ENCODE results near the gene STXBP6.

Gene STXBP6

DNA sequence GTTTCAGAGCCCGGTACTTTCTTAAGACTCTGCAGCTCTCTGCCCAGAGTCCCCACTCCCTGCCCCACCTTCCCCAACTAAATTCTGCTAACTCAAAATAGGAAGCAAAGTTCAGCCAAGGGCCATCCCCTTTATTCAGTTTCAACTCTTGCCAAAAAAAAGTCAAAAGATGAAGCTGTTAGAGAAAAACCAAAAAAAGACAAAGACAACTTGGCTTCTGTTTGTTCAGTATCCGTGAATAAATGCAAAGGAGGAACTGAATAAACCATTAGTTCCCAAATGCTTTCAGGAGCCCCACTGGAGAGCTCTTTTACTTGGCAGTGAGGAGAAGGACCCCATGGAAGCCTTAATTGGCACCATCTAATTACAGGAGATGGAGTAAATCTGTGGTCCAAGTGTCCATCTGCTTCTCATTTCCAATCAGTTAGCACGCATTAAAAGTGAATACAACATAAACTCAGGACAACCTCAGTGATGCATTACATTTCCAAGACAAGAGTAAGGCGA is 260.5 kb downstream of the STXBP6 start (continued):
- TF ChIP-seq, protein P1, sequence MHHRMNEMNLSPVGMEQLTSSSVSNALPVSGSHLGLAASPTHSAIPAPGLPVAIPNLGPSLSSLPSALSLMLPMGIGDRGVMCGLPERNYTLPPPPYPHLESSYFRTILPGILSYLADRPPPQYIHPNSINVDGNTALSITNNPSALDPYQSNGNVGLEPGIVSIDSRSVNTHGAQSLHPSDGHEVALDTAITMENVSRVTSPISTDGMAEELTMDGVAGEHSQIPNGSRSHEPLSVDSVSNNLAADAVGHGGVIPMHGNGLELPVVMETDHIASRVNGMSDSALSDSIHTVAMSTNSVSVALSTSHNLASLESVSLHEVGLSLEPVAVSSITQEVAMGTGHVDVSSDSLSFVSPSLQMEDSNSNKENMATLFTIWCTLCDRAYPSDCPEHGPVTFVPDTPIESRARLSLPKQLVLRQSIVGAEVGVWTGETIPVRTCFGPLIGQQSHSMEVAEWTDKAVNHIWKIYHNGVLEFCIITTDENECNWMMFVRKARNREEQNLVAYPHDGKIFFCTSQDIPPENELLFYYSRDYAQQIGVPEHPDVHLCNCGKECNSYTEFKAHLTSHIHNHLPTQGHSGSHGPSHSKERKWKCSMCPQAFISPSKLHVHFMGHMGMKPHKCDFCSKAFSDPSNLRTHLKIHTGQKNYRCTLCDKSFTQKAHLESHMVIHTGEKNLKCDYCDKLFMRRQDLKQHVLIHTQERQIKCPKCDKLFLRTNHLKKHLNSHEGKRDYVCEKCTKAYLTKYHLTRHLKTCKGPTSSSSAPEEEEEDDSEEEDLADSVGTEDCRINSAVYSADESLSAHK (tag by site-specific recombination; IDR thresholded peaks at IDR 0.05) = no peak

DNA sequence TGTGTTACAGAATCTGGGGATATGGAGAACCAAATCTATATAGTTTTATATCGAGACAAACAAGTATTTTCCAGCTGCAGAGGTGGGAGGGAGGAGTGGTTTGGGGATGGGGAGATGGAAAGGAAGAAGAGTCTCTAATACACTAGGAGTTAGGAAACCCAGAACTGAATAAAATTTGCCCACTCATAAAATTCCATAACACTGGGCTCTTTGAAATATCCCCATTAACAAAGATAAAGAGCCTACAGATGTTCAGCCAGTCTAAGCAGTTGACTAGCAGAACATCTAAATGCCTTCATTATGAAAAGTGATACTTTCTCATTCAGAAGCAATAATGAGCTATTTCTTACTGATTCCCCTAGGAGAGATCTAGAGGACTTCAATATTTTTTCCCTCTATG is 264.2 kb downstream of the STXBP6 start:
- H3K4me1 ChIP-seq (ENCODE audit: control insufficient read depth, insufficient read depth, low read length) = no peaks in the 10 kb centered on the region
- H3K9me3 ChIP-seq (ENCODE audit: control insufficient read depth, insufficient read depth, low read depth, low read length) = no peaks in the 10 kb centered on the region
- ChIA-PET POLR2A (no interaction called here), CTCF (interaction anchor here (0.6 to 2.2 kb wide), 2 partner anchors 20 to 754 kb away, joined by 3 to 7 read pairs; no protein-coding TSS in a partner anchor)
- H3K4me3 ChIP-seq (ENCODE audit: low read depth, low read length) = no peak overlapping the region
- no peak overlapping the region for H3K27ac ChIP-seq (ENCODE audit: extremely low read depth, low read depth, low read length)
- H3K36me3 ChIP-seq (ENCODE audit: control insufficient read depth in 2 of 2, insufficient read depth in 1 of 2, low read length in 2 of 2) = no peaks in the 10 kb centered on the region
- TF ChIP-seq HOXC10 (CRISPR knock-in tag; IDR thresholded peaks at IDR 0.05) (no peak), ZNF335 (tag by site-specific recombination; conservative IDR thresholded peaks at IDR 0.05) (no peak), ZNF677 (tag by site-specific recombination; IDR thresholded peaks at IDR 0.05) (no peak), PRDM1 (tag by site-specific recombination; IDR thresholded peaks at IDR 0.05) (no peak), ZXDB (tag by site-specific recombination; IDR thresholded peaks at IDR 0.05) (no peak), ZNF394 (tag by site-specific recombination; IDR thresholded peaks at IDR 0.05; ENCODE audit: borderline replicate concordance) (no peak), ZNF473 (tag by site-specific recombination; IDR thresholded peaks at IDR 0.05) (no peak), ZNF623 (tag by site-specific recombination; IDR thresholded peaks at IDR 0.05) (no peak), ZSCAN16 (tag by site-specific recombination; IDR thresholded peaks at IDR 0.05) (no peak), ZNF324 (tag by site-specific recombination; IDR thresholded peaks at IDR 0.05) (no peak), RBAK (tag by site-specific recombination; IDR thresholded peaks at IDR 0.05) (no peak), ZIC2 (tag by site-specific recombination; IDR thresholded peaks at IDR 0.05) (no peak), ZNF248 (tag by site-specific recombination; IDR thresholded peaks at IDR 0.05) (no peak), ZNF341 (tag by site-specific recombination; IDR thresholded peaks at IDR 0.05; ENCODE audit: low read depth) (no peak), ZNF777 (tag by site-specific recombination; IDR thresholded peaks at IDR 0.05; ENCODE audit: borderline replicate concordance) (no peak)
- TF ChIP-seq, protein P2, sequence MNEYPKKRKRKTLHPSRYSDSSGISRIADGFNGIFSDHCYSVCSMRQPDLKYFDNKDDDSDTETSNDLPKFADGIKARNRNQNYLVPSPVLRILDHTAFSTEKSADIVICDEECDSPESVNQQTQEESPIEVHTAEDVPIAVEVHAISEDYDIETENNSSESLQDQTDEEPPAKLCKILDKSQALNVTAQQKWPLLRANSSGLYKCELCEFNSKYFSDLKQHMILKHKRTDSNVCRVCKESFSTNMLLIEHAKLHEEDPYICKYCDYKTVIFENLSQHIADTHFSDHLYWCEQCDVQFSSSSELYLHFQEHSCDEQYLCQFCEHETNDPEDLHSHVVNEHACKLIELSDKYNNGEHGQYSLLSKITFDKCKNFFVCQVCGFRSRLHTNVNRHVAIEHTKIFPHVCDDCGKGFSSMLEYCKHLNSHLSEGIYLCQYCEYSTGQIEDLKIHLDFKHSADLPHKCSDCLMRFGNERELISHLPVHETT (tag by site-specific recombination; IDR thresholded peaks at IDR 0.05) = no peak
- TF ChIP-seq, protein P3, sequence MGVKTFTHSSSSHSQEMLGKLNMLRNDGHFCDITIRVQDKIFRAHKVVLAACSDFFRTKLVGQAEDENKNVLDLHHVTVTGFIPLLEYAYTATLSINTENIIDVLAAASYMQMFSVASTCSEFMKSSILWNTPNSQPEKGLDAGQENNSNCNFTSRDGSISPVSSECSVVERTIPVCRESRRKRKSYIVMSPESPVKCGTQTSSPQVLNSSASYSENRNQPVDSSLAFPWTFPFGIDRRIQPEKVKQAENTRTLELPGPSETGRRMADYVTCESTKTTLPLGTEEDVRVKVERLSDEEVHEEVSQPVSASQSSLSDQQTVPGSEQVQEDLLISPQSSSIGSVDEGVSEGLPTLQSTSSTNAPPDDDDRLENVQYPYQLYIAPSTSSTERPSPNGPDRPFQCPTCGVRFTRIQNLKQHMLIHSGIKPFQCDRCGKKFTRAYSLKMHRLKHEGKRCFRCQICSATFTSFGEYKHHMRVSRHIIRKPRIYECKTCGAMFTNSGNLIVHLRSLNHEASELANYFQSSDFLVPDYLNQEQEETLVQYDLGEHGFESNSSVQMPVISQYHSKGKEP (tag by site-specific recombination; IDR thresholded peaks at IDR 0.05) = no peak
- TF ChIP-seq, protein P4, sequence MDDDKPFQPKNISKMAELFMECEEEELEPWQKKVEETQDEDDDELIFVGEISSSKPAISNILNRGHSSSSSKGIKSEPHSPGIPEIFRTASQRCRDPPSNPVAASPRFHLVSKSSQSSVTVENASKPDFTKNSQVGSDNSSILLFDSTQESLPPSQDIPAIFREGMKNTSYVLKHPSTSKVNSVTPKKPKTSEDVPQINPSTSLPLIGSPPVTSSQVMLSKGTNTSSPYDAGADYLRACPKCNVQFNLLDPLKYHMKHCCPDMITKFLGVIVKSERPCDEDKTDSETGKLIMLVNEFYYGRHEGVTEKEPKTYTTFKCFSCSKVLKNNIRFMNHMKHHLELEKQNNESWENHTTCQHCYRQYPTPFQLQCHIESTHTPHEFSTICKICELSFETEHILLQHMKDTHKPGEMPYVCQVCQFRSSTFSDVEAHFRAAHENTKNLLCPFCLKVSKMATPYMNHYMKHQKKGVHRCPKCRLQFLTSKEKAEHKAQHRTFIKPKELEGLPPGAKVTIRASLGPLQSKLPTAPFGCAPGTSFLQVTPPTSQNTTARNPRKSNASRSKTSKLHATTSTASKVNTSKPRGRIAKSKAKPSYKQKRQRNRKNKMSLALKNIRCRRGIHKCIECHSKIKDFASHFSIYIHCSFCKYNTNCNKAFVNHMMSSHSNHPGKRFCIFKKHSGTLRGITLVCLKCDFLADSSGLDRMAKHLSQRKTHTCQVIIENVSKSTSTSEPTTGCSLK (tag by site-specific recombination; IDR thresholded peaks at IDR 0.05) = no peak

All from HEK293 (cell line).